NCI-H2196 treated with DMSO at 0.1 percent for 48 hours (cell line): ENCODE data around the gene PHC3.

Experiments
- DNase-seq: peaks from one replicate; lab custom pipeline; 2025; ENCODE audit not compliant: unreplicated experiment; lab: John Stamatoyannopoulos, UW

The PHC3 gene

GRCh38 chr3:170081079-170081741 lies 100.3 kb downstream of the PHC3 start:
- no peak for DNase-seq

GRCh38 chr3:170080605-170081004 lies 100.9 kb downstream of the PHC3 start:
- no peak for DNase-seq

GRCh38 chr3:170079536-170080165 lies 101.9 kb downstream of the PHC3 start:
- no peak for DNase-seq

- DNase-seq, result no peak
Measured at GRCh38 chr3:170078620-170079281, 102.8 kb downstream of the PHC3 start.

GRCh38 chr3:170077361-170077760 lies 104.2 kb downstream of the PHC3 start:
- DNase-seq, result no peak

GRCh38 chr3:170076715-170077238 lies 104.8 kb downstream of the PHC3 start:
- DNase-seq, result no peak

GRCh38 chr3:170075441-170076091 lies 106.0 kb downstream of the PHC3 start:
- DNase-seq, result no peak

- DNase-seq, result no peak
Measured at GRCh38 chr3:170064108-170064507, 117.4 kb downstream of the PHC3 start.

GRCh38 chr3:170063691-170064090 lies 117.8 kb downstream of the PHC3 start:
- no peak for DNase-seq

GRCh38 chr3:170062769-170063168 lies 118.8 kb downstream of the PHC3 start:
- no peak for DNase-seq

GRCh38 chr3:170062068-170062467 lies 119.5 kb downstream of the PHC3 start:
- DNase-seq, result no peak

GRCh38 chr3:170059447-170059846 lies 122.1 kb downstream of the PHC3 start:
- no peak for DNase-seq

GRCh38 chr3:170058127-170058526 lies 123.4 kb downstream of the PHC3 start:
- no peak for DNase-seq

- peak; percentile 28 for DNase-seq
Measured at GRCh38 chr3:170057550-170057949, 124.0 kb downstream of the PHC3 start.

GRCh38 chr3:170056710-170057454 lies 124.7 kb downstream of the PHC3 start:
- DNase-seq, result no peak

- DNase-seq, result no peak
Measured at GRCh38 chr3:170055209-170055608, 126.3 kb downstream of the PHC3 start.

- no peak for DNase-seq
Measured at GRCh38 chr3:170054204-170054603, 127.3 kb downstream of the PHC3 start.

GRCh38 chr3:170052398-170052797 lies 129.1 kb downstream of the PHC3 start:
- DNase-seq, result no peak

GRCh38 chr3:170050753-170051152 lies 130.8 kb downstream of the PHC3 start:
- no peak for DNase-seq

GRCh38 chr3:170049146-170050000 lies 132.2 kb downstream of the PHC3 start:
- DNase-seq, result peak; percentile 67
